Fibroblast of peridontal ligament (primary cell): ENCODE measurements around the gene FMN1.

Experiments used
- DNase-seq: peaks from one replicate; pipeline ENCODE4 v3.0.0-alpha.2; 2010; ENCODE audit errors: extremely low read depth

Gene FMN1

GRCh38 chr15:32885713-32886112 is 308.8 kb downstream of the FMN1 start:
- DNase-seq, result no peak

GRCh38 chr15:32884146-32884545 is 310.4 kb downstream of the FMN1 start:
- no peak for DNase-seq

- no peak for DNase-seq
These were observed 311.6 kb downstream of the FMN1 start for GRCh38 chr15:32882955-32883354.

GRCh38 chr15:32881528-32881927 is 313.0 kb downstream of the FMN1 start:
- no peak for DNase-seq

DNA sequence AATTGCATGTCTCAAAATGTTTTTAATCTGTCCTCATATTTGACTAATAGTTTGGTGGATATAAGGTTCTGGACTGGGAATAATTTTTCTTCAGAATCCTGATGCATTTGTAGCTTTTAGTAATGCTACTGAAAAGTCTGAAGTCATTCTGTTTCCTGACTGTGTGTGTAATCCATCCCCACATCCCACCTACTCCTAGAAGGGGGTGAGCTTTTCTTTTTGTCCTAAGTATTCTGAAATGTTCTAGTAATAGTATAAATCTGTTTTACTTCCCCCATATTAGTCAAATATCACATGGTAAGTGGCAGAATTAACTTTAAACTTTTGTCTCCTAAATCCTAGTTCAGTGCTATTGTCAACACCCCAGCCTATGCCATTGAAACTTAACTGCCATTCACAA is 313.9 kb downstream of the FMN1 start:
- DNase-seq, result no peak

DNA sequence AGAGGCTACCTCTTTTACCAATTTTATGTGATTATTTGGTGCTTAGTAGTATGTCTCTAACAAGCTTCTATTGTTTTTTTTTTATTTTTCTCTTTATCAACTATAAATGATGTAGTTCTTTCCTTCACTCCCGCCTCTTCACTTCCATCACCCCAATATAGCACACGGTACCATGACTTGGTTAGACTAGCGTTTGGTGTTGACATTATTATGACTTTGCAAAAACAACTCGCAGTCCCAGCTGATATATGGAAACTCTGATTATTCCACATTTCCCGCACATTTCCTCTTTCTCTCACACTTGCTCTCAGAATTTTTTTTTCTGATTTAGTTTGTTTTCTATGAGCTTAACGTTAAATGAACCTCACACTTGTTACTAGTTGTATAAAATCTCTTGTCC is 314.5 kb downstream of the FMN1 start:
- no peak for DNase-seq

- no peak for DNase-seq
These were observed 315.4 kb downstream of the FMN1 start for GRCh38 chr15:32878869-32879805.

- no peak for DNase-seq
These were observed 316.2 kb downstream of the FMN1 start for GRCh38 chr15:32878342-32878741.

- no peak for DNase-seq
These were observed 317.1 kb downstream of the FMN1 start for GRCh38 chr15:32877252-32878019.

GRCh38 chr15:32873284-32874114 is 321.0 kb downstream of the FMN1 start:
- no peak for DNase-seq

- peak; percentile 80 for DNase-seq
These were observed 321.8 kb downstream of the FMN1 start for GRCh38 chr15:32872621-32873283.

GRCh38 chr15:32871883-32872282 is 322.6 kb downstream of the FMN1 start:
- no peak for DNase-seq

DNA sequence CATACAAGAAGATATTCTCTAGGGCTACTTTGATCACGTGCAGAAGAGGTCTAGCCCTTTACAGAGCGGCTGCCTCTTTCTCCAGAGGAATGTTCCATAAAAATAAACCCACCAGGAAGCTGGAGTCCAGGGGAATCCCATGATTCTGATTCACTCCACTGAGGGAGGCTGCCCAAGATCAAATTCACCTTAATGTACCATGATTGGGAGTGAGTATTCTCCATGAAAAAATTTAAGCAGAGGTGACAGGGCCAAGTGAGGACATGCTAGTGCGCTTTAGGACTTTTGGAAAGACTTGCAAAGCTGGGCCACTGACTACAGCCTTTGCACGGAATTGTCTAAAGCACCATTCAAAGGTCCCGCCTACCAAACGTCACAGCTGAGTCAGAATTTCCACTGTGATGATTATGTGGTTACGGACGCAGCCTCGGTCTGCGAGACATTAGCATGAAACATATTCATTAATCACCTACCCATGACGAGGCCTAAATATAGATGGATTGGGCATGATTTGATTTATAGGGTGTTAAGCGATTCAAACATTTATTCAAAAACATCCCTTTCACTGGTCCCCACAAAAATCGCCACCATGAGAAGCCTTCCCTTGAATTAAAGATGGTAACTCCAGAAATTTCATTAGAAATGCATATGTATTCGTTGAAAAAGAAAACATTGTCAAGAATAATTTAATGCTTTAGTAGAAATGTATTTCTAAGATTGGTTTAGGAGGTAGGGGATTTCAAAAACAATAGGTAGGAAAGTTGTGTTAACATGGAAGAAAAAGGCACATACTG is 324.1 kb downstream of the FMN1 start:
- peak; percentile 100 for DNase-seq

DNA sequence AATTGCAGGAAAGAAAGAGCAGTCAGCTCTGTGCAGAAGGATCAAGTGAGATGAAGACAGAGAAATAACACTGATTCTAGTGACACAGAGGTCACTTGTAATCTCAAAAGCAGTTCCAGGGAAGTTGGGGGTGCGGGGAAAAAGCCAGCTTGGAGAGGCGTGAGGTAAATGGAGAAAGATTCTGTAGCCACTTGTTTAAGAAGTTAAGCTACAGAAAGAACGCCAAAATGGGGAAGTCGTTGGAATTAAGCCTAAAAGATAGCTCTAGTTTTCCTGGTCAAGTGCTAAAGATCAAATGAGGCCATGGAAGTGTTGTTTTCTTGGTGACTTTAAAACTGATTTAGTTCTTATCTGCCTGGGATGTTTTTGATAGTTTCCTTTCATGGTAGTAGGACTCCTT is 324.7 kb downstream of the FMN1 start:
- DNase-seq, result no peak

GRCh38 chr15:32867313-32867626 is 327.2 kb downstream of the FMN1 start:
- DNase-seq, result peak; percentile 90

- peak; percentile 64 for DNase-seq
These were observed 327.8 kb downstream of the FMN1 start for GRCh38 chr15:32866454-32867312.

DNA sequence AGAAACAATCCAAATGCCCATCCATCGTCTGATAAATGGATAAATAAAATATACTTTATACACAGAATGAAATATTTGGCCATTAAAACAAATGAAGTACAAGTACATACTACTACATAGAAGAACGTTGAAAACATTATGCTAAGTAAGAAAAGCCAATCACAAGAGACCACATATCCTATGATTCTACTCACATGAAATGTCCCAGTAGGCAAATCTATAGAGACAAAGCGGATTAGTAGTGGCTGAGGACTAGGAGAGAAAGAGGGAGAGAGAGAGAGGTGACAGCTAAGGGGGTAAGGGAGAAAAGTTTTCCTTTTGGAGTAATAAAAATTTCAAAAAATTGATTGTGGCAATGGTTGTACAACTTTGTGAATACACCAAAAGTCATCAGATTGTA is 329.7 kb downstream of the FMN1 start:
- DNase-seq, result no peak

DNA sequence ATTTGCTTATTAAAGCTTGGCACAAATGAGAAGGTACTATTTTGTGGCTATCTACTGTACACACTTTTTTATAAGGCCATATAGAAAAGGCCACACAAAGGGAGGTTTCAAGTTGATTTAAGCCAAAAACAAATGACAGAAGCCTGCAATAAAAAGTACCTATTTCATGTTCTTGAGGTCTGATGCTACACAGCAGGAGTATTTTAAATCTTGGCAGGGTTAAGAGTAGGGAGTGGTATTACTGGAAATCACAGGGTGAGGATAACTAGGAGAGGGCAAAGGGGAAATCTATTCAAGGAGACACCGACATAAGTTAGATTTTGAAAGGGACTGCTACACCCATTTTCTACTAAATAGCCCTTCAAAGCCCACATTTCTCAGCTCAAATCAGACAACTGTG is 330.5 kb downstream of the FMN1 start:
- peak; percentile 67 for DNase-seq

DNA sequence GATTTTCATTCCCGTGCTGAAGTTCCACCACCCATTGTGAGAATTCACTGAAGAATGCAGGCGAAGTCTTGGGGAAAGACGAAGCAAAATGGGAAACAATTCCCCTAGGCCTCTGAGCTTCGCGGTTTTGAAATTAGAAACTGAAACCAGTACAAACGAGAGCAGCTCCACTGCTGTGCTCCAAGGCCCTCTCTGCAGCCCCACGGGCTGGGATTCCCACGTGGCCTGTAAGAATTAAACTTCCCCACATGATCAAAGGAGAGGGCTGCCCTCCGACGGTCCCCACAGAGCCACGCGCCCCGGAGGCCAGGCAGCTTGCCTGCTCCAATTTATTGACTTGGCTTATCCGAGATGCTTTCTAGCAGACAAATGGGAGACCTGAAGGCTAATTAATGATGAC is 332.8 kb downstream of the FMN1 start:
- peak; percentile 99 for DNase-seq

GRCh38 chr15:32861174-32861573 is 333.3 kb downstream of the FMN1 start:
- peak; percentile 59 for DNase-seq
